Tibial nerve (tissue), 3 donors: ENCODE data around the gene CTNND2.

Experiments used
- CTCF ChIP-seq, 5 experiments: fragments of 200-600 bp in 3 of 5; fragments of 450-650 bp in 2 of 5; sonication (generic) in 3 of 5; IDR thresholded peaks; one replicate each; pipeline ENCODE4 v1.5.1; 2016 to 2019; ENCODE audit warnings: antibody characterized with exemption in 5 of 5, mild to moderate bottlenecking in 3 of 5, moderate library complexity in 2 of 5
- POLR2A ChIP-seq, 2 donors: fragments of 450-650 bp; IDR thresholded peaks; one replicate each; pipeline ENCODE4 v1.6.1; 2017; ENCODE audit warnings: antibody characterized with exemption in 2 of 2, mild to moderate bottlenecking in 2 of 2, moderate library complexity in 2 of 2

- TF ChIP-seq CTCF (IDR thresholded peaks at IDR 0.05) (no peak), POLR2A (IDR thresholded peaks at IDR 0.05) (no peak)
These were observed 281.5 kb downstream of the CTNND2 start for GRCh38 chr5:11622785-11623184.
